HG03378 (cell line): ENCODE data around the gene HS3ST2.

Experiments
- ATAC-seq: cut with Tn5 transposase; IDR thresholded peaks from one replicate; pipeline ENCODE4 v1.9.1; 2021; ENCODE audit warnings: mild to moderate bottlenecking, moderate library complexity; ENCODE audit not compliant: unreplicated experiment

HS3ST2 gene

DNA sequence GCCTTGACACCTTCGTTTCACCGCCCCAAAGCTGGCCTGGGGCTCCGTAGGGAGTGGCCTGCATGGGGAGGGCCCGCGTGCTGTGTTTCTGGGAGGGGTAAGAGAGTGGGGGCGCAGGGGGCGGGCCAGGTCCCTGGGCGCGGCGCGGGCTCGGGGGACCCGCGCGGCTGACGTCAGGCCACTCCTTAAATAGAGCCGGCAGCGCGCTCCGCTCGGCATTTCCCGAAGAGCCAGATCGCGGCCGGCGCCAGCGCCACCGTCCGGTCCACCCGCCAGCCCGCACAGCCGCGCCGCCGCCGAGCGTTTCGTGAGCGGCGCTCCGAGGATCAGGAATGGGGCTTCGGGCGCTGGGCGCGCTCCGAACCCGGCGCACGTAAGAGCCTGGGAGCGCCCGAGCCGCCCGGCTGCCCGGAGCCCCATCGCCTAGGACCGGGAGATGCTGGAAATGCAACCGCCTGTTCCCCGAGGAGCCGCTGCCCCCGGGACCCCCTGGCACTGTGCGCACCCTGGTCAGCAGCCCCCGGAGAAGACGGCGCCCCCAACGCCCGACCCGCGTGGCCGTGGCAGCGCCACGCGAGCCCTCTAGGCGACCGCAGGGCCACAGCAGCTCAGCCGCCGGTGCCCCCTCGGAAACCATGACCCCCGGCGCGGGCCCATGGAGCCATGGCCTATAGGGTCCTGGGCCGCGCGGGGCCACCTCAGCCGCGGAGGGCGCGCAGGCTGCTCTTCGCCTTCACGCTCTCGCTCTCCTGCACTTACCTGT is at the start of gene HS3ST2:
HS3ST2 (plus strand) TSS at position 215 of the 763 bp plus-strand sequence; CDS start at position 664, 449 bp downstream.
- no peak for ATAC-seq

- ATAC-seq, result no peak
These were observed 49.2 kb upstream of the HS3ST2 start for GRCh38 chr16:22764662-22765327.

DNA sequence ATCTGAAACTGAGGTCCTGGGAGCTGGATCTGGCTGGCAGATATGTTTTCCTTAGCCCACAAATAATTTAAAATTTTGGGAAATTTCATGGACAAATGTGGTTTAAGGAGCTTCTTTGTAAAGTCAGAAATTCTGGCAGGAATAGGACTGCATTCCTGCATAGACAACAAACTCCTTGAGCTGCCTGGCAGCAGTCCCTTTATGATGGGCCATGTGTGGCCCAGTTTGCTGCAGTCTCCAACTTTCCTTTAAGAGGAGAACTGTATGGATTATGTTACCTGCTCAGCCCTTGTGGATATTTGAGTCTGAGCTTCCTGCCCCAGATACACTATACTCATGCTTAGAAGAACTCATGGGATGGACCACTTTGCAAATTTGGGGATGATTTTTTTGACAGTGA is 48.5 kb upstream of the HS3ST2 start:
- no peak for ATAC-seq

DNA sequence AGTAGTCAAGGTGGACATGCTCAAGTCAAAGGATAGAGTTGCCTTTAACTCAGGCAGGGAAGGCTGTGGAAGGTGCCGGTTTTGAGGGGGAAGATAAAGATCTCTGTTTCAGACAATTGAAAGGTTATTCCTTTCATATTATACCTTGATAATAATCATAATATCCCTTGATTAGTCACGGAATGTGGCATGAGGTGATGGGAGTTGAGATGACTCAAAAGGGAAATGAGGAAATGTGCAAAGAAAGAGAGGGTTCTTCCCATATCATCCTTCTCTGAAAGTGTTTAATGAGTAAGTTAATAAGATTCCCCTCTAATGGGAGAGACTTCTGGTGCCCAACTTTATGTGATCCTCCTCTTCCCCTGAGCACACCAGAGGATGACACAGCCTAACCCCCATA is 43.1 kb upstream of the HS3ST2 start:
- ATAC-seq, result no peak

DNA sequence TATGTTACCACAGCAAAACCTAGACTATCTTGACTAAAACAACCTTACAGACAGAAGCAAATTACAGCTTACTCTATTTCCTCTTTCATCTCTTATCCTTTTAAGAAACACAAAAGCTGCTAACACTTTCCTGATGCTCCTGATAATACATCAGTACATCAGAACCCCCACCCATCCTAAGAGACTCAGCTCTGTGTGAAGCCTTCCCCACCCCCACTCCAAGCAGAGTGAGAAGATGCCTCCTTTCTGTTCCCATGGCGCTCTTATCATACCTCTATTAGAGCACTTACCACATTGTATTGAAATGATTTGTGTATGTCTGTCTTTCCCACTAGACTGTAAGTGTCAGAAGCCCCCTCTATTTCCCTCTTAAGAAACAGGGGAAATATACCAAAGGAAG is 42.4 kb upstream of the HS3ST2 start:
- no peak for ATAC-seq

- no peak for ATAC-seq
These were observed 38.6 kb upstream of the HS3ST2 start for GRCh38 chr16:22775220-22775922.

DNA sequence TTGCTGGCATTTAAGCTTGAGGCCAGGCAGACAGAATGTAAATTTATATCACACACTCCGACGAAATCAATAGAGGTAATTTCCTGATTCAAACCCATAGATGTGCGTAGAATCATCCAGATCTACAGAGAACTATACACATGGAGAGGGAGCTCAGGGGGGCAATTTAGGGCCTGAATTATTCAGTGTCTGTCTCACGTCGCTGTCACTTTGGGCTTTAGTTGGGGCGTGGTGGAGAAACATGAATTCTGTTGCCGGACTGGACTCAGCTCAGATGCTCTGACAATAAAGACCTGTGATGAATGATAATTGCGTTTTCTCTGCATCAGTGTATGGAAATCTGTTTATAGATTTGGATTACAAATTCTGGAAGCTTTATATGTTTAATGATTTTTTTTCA is 32.5 kb upstream of the HS3ST2 start:
- ATAC-seq, result no peak

GRCh38 chr16:22782314-22782713 is 31.6 kb upstream of the HS3ST2 start:
- no peak for ATAC-seq

DNA sequence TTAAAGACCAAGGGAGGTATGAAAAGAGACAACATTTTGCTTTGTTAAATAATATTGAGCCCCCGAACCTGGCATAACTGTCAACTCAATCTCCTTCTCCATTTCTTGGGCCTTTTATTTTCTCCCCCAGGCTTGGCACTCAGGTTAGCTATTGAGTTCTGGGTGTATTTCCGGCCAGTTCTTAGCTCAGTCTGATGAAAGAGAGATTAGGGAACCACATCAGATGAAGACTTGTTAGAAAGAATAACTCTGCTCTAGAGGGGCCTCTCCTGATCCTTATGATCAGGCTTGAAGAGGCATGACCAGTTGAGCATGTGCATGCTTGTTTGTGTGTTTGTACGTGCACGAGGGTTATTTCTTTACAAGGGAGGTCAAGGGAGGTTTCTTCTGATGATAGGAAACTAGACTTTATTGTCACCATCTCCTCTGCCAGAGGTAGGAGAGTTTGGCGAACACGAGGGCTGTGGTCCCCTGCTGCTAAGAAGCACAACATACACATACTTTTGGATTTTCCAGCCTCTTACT is 29.2 kb upstream of the HS3ST2 start:
- no peak for ATAC-seq

DNA sequence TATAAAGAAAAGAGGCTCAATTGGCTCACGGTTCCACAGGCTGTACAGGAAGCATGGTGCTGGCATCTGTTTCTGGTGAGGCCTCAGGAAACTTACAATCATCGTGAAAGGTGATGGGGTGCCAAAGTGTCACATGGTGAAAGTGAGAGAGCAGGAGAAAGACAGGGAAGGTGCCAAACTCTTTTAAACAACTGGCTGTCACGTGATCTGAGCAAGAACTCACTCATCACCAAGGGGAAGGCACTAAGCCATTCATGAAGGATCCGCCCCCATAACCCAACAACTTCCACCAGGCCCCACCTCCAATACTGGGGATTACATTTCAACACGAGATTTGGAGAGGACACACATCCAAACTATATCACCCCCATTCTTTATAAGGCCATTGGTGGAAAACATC is 28.4 kb upstream of the HS3ST2 start:
- ATAC-seq, result no peak

DNA sequence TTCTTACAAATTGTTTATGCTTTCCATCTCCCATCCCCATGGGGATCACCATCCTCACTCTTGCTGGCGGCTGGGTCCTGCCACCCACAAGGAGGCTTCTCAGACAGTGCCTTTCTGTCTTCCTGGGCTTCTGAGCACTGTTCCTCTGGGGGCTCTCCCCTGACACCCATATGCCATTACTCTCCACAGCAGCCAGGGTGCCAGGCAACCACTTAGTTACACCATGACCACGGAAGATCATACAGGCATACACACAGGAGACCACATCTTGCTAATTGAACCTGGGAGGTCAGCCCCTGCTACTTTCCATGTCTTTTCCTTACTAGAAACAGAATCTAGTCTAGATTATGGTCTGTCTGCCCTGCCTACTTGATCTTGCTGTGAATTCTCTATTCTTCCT is 27.7 kb upstream of the HS3ST2 start:
- ATAC-seq, result no peak

DNA sequence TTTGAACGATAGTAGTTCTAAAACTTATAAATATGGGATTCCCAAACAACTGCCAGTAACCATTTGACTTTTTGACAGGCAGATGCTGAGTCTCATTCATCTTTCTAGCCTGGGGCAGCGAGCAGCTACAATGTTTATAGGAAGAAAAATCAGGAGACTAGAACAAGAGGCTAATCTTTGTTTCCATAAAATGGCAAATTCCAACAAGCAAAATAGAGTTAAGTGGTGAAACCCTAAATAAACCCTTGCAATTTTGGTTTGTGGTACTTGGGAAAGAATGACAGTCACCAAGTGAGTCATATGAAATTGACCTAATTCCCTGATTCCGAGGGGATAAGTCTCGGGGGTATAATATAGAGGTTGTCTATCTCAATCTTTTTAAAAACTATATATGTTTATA is 27.3 kb upstream of the HS3ST2 start:
- no peak for ATAC-seq

DNA sequence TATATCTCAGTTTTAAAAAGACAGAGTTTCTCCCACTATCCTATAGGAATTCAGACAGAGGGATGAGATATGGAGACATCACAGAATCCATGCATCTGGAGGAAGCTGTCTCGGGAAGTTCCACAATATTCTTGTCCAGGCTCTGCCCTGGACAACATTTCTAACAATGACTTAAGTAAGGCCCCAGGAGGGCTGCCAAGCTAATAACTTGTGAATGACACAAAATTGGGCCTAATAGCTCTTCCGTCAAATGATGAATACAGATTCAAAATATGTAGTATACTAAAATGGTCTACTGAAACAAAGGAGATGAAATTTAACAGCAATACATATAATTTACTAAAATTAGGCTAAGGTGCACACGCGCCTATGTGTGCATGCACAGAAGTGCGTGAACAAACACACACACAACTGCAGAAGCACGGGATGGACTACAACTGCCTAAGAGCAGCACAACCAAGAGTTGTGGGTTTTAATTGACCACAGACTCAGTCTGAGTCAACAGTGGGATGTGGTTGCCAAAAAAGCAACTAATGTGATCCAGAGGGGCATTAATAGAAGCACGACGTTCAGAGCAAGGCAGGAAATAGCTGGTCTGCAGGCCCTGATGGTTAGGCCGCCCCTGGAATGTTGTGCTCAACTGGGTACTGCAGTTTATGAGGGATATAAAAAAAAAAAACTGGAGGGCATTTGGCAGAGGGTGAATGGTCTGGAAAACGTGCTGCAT is 26.3 kb upstream of the HS3ST2 start:
- ATAC-seq, result no peak

DNA sequence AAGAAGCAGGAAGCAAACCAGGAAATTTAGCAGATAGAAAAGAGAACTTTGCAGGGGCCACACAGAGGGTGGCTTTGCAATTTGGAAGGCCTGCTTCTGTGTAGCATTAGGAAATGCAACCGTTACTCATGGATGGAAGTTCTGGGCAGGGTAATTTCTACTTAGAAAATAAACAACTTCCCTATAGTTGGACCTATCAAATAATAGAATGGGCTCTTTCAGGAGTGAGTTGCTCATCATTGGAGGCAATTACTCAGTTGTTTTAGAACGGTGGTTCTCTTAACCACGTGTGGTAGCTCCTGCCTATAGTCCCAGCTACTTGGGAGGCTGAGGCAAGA is 25.8 kb upstream of the HS3ST2 start:
- ATAC-seq, result no peak

DNA sequence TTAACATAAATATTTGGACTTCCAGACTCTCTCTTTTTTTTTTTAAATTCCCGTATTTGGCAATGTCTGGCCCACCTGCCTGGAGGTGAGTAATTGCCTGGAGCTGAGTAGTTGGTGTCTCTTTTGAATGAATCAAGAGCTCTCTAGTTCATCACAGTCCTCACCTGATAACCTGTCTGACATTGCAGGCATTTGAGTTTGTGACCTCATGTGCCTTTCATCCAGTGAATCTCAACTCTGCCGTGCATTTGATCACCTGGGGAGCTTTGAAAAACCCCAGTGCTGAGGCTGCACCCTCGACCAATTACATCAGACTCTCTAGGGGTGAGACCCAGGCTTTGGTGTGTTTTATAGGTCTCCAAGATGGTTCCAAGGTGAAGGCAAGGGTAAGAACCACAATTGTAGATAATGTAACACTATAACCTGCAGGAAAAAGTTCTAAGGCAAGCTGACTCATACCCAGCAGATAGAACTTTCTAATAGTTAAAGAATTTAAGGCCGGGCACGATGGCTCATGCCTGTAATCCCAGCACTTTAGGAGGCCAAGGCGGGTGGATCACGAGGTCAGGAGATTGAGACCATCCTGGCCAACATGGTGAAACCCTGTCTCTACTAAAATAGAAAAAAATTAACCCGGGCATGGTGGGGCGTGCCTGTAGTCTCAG is 24.5 kb upstream of the HS3ST2 start:
- no peak for ATAC-seq

DNA sequence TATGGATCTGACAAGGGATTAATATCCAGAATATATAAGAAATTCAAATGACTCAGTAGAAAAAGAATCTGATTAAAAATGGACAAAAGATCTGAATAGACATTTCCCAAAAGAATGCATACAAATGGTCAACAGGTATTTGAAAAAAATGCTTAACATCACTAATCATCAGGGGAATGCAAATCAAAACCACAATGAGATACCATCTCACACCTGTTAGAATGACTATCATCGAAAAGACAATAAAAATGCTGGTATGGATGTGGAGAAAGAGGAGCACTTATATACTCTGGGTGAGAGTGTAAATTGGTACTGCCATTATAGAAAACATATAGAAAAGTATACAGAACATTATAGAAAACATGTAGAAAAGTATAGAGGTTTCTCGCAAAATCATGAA is 16.4 kb upstream of the HS3ST2 start:
- no peak for ATAC-seq

DNA sequence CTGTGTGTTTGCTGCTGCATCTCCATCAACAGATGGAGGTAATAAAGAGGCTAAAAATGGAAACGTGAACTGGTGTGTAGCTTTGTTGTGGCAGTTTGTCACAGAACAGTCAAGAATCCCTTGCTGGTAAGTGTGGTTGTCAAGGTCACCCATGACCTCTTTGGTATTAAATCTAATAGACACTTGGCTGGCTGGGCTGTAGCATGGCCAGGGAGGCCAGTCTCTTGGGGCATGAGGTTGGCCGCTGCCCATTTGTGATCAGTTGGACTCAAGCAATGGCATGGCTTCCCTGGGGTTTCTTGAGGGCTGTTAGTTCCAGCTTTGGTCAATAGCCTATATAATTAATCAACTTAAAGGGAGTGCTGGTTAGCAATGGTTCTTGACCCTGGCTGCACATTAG is 14.8 kb upstream of the HS3ST2 start:
- ATAC-seq, result no peak

GRCh38 chr16:22804893-22805292 is 9.1 kb upstream of the HS3ST2 start:
- no peak for ATAC-seq

GRCh38 chr16:22805326-22805725 is 8.6 kb upstream of the HS3ST2 start:
- no peak for ATAC-seq

DNA sequence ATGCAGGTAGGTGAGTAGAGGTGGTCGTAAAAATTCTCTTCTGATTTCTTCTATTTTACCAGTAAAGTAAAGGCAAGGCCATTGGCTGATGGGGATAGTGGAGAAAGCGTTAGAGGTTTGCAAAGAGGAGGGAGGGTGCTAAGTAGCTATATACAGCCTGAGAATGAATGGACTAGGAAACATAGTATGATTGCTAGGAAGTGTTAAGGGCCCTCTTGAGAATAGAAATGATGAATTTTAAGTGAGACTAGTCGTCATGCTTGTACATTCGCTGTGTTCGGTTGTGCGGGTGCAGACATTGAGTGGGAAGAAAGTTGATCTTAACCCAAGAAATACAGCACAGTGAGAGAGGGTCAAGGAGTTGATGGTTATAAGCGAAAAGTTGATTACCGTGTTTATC is 7.2 kb upstream of the HS3ST2 start:
- ATAC-seq, result no peak

GRCh38 chr16:22810226-22810625 is 3.7 kb upstream of the HS3ST2 start:
- ATAC-seq, result no peak
